Measurements from ENCODE around the gene PDSS2. TPM values are rescaled to one million over a fixed set of nuclear protein-coding genes. Genes with fewer than 3 reads are reported as not detected.

PDSS2 gene, protein sequence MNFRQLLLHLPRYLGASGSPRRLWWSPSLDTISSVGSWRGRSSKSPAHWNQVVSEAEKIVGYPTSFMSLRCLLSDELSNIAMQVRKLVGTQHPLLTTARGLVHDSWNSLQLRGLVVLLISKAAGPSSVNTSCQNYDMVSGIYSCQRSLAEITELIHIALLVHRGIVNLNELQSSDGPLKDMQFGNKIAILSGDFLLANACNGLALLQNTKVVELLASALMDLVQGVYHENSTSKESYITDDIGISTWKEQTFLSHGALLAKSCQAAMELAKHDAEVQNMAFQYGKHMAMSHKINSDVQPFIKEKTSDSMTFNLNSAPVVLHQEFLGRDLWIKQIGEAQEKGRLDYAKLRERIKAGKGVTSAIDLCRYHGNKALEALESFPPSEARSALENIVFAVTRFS
- total RNA-seq (16.9 and 18.3 TPM in 2 replicates), polyA plus RNA-seq (16.9 and 17.0 TPM in 2 replicates), polyA minus RNA-seq (9.7 and 12.8 TPM in 2 replicates)
- 10.4 TPM for total RNA-seq (2013)

DNA sequence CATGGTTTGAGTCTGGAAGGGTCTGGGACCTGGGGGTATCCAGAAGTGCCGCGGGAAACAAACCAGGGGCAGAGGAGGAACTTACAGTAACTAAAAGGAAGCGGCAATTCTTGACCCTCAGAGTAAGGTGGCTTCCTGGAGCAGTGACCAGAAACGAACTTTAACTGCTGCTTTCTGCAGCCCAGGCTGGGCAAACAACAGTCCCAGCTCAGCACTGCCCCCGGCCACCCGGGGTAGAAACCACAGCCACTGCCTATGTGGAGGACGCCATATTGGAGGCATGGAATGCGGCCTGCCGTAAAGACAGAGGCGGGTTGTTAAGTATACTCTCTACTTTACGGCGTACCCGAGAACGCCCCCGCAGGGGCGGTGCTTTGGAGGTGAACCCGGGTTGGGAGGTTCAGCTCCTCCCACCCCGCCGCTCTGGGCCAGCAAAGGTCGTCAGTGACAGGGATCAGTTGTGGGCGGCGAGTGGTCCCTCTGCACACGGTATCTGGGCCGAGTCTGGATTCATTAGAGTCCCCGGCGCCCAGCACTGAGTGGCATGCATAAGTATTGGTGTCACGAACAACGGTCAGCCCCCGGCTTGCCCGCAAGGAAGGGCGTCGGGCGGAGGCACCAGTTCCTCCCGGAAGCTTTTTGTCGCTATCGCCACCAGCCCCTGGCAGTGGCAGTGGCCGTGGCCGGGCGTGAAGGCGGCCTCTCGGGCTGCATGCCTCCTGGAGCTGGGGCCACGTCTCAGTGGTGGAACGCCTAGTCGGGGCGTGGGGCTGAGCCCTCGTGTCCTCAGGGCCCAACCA is at the start of gene PDSS2:
Gene PDSS2, minus strand, starts transcription at position 282 of the 800 bp plus-strand sequence. Its CDS starts 279 bp downstream, at position 3.
- Histone ChIP-seq H3K79me2 (ENCODE audit: control insufficient read depth, insufficient read depth, low read length) (peaks cover 45% of the 10 kb centered on the region), H3K36me3 (replicated peaks in 1 of 2; ENCODE audit: control extremely low read depth in 1 of 2, control insufficient read depth in 1 of 2, extremely low read depth in 1 of 2, insufficient read depth in 2 of 2, low read length in 1 of 2) (no peaks in the 10 kb centered on the region), H3K4me2 (replicated peaks; ENCODE audit: low read depth, low read length, poor library complexity, severe bottlenecking) (peak within 1 kb of the TSS; percentile 91), H4K20me1 (ENCODE audit: control insufficient read depth, insufficient read depth, low read length, poor library complexity, severe bottlenecking) (no peaks in the 10 kb centered on the region), H3K4me3 (ENCODE audit: control extremely low read depth in 1 of 5, extremely low read depth in 1 of 5, insufficient read depth in 1 of 5, low read depth in 2 of 5, low read length in 4 of 5) (peak within 1 kb of the TSS; percentile 70 to 96 (median 93)), H2AFZ (ENCODE audit: insufficient read depth, low read depth, low read length, poor library complexity, severe bottlenecking) (peak within 1 kb of the TSS; percentile 99), H3K9me3 (ENCODE audit: control extremely low read depth in 1 of 3, control insufficient read depth in 2 of 3, insufficient read depth in 1 of 3, low read length in 2 of 3) (no peaks in the 10 kb centered on the region), H3K4me1 (ENCODE audit: control insufficient read depth in 2 of 2, insufficient read depth in 2 of 2, low read length in 2 of 2) (peaks cover 10 to 13% of the 10 kb centered on the region in 2 donors), H3K9ac (ENCODE audit: low read length) (peak within 1 kb of the TSS; percentile 81), H3K27me3 (replicated peaks in 1 of 4; ENCODE audit: control extremely low read depth in 1 of 4, control insufficient read depth in 3 of 4, insufficient read depth in 4 of 4, low read length in 3 of 4) (no peaks in the 10 kb centered on the region), H3K27ac (ENCODE audit: low read length in 2 of 2) (peak within 1 kb of the TSS; percentile 88 to 91)
- Mint-ChIP-seq H3K4me3 (peak within 1 kb of the TSS; percentile 88), H3K4me1 (peaks cover 25% of the 10 kb centered on the region), H3K9me3 (ENCODE audit: insufficient read depth) (no peaks in the 10 kb centered on the region), H3K27me3 (no peaks in the 10 kb centered on the region), H3K27ac (peak within 1 kb of the TSS; percentile 99)
- ChIA-PET POLR2A (interaction anchor here (0.6 to 2.2 kb wide), 6 partner anchors 30 to 835 kb away, joined by 3 to 12 read pairs (median 4); partner anchors contain the start of genes AFG1L and SOBP), CTCF (interaction anchor here (0.6 to 2.2 kb wide), 17 partner anchors 26 to 1706 kb away, joined by 3 to 8 read pairs (median 5); partner anchors contain the start of gene ATG5)
- WGBS (ENCODE audit: insufficient coverage), result under 1% methylated on average over 46 of the region's 46 CpGs
- ATAC-seq (ENCODE audit: low read depth) (peak; percentile 96), DNase-seq (peak; percentile 96)
- TF ChIP-seq, protein P1, sequence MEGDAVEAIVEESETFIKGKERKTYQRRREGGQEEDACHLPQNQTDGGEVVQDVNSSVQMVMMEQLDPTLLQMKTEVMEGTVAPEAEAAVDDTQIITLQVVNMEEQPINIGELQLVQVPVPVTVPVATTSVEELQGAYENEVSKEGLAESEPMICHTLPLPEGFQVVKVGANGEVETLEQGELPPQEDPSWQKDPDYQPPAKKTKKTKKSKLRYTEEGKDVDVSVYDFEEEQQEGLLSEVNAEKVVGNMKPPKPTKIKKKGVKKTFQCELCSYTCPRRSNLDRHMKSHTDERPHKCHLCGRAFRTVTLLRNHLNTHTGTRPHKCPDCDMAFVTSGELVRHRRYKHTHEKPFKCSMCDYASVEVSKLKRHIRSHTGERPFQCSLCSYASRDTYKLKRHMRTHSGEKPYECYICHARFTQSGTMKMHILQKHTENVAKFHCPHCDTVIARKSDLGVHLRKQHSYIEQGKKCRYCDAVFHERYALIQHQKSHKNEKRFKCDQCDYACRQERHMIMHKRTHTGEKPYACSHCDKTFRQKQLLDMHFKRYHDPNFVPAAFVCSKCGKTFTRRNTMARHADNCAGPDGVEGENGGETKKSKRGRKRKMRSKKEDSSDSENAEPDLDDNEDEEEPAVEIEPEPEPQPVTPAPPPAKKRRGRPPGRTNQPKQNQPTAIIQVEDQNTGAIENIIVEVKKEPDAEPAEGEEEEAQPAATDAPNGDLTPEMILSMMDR (IDR thresholded peaks at IDR 0.05), result peak; percentile 52
- TF ChIP-seq EZH2 (IDR thresholded peaks at IDR 0.05; ENCODE audit: borderline replicate concordance, insufficient read depth, low read depth, low read length, poor library complexity, severe bottlenecking), result no peak
- intact Hi-C loops (cut with micrococcal nuclease), result loop anchor here (1.0 to 5.0 kb wide), 6 partner anchors 31 to 1372 kb away; partner anchors contain the start of genes PRDM1, SCML4 and SOBP

All from B cell (primary cell).